ENCODE measurements around the gene SLC25A39.
"Not testable (repeated sequence)": the region's sequence is repeated elsewhere in the genome, so short reads cannot be mapped to it uniquely, and the experiment has no call there.

Gene SLC25A39

DNA sequence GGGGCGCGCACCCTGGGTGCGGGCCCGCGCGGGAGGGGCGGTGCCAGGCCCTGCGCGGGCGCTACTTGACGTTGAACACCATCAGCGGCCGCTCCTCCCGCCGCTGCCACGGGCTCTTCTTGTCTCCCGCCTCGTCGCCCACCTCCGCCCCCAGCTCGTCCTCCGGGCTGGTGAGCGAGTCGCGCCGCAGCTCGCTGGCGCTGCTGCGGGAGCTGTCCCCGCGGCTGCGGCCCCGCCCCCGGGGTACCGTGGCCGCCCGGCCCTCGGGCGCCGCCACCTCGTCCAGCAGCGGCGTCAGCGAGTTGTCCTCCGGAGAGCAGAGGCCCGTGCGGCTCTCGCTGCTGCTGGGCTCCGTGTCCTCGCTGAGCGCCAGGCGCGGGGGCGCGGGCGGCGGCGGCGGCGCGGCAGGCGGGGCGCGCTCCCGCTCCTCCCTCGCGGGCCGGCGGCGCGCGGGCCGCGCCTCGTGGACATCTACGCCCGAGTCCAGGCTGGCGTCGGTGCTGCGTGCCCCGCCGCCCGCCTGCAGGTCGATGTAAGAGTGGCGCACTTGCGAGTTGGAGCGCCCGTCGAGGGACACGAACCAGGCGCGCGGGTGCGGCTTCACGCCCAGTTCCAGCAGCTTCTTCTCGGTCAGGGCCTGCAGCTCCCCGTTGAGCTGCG is 29.2 kb upstream of the SLC25A39 start:
- peak in 2 of 5 experiments; percentile 15 to 41 for DNase-seq

DNA sequence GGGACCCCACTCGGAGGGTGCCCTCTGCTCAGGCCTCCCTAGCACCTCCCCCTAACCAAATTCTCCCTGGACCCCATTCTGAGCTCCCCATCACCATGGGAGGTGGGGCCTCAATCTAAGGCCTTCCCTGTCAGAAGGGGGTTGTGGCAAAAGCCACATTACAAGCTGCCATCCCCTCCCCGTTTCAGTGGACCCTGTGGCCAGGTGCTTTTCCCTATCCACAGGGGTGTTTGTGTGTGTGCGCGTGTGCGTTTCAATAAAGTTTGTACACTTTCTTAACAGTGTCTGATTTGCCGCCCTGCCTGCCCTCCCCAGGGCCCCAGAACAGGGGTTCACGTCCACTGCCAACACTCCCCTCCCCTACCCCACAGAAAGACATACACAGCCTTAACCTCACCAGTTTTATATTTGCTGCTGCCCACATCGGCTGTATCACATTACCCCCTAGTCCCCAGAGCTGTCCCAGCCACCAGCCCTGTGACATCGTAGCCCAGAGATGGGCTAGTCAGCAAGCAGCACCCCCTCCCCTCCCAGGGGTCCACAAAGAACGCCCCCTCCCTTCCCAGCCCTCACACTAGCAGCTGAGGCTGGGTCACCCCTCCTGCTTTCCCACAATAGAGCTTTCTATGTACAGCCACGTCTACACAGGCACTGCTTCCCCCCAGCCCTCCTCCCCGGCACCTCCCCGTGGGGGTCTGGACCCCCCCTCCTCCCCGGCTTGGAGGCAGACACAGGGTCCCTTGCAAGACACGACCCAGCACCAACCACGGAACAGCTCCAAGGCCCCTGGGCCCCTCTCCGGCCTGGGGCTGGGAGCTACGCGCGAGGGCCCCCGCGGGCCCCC is 28.4 kb upstream of the SLC25A39 start:
- no peak for DNase-seq

DNA sequence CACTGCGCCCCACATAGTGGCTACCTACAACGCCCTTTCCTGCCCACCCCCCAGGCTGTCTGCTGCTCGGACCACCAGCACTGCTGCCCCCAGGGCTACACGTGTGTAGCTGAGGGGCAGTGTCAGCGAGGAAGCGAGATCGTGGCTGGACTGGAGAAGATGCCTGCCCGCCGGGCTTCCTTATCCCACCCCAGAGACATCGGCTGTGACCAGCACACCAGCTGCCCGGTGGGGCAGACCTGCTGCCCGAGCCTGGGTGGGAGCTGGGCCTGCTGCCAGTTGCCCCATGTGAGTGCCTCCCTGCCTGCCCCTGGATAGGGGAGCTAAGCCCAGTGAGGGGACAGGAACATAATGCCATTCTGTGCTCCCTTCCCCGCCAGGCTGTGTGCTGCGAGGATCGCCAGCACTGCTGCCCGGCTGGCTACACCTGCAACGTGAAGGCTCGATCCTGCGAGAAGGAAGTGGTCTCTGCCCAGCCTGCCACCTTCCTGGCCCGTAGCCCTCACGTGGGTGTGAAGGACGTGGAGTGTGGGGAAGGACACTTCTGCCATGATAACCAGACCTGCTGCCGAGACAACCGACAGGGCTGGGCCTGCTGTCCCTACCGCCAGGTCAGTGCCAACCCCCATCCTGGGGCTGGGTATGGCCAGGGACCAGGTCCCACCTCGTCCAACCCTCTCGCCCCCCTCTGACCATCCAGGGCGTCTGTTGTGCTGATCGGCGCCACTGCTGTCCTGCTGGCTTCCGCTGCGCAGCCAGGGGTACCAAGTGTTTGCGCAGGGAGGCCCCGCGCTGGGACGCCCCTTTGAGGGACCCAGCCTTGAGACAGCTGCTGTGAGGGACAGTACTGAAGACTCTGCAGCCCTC is 27.6 kb upstream of the SLC25A39 start:
- DNase-seq = no peak

DNA sequence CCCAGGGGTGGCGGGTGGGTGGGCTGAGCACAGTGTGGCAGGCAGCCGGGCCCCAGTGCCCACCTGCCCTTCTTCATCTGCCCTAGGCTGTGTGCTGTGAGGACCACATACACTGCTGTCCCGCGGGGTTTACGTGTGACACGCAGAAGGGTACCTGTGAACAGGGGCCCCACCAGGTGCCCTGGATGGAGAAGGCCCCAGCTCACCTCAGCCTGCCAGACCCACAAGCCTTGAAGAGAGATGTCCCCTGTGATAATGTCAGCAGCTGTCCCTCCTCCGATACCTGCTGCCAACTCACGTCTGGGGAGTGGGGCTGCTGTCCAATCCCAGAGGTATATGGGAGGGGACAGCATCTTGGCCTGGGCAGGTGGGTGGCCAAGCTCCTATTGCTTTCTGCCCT is 26.8 kb upstream of the SLC25A39 start:
- DNase-seq = no peak

DNA sequence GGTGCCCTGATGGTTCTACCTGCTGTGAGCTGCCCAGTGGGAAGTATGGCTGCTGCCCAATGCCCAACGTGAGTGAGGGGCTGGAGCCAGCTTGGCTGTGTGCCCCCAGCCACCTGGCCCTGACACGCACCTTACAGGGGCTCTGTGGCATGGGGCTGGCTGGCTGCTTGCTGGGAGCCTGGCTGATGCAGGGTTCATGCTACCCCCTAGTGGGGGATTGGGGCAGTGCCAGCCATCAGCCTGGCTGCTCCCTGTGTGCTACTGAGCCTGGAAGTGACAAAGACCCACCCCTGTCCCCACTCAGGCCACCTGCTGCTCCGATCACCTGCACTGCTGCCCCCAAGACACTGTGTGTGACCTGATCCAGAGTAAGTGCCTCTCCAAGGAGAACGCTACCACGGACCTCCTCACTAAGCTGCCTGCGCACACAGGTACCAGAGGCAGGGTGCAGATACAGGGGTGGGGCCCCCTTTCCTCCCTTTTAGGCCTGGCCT is 26.2 kb upstream of the SLC25A39 start:
- DNase-seq = peak; percentile 38 to 69 (median 55)

DNA sequence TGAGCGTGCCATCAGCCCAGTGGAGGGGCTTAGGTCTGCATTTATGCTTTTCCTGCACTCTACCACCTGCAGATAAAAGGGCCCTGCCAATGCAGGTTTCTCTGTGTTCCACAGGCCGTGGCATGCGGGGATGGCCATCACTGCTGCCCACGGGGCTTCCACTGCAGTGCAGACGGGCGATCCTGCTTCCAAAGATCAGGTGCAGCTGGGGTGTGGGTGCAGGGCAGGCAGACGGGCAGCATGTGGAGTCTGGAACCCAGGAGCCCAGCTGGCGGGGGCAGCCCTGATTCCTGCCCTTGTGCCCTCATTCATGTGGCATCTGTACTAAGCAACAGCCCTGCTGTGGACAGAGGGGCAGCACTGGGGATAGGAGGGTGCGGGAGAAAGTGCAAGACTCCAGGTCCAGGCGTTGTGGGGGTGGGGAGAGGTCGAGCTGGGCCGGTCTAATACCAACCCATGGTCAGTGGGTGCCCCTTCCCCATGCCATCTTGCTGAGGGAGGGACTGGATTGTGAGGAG is 25.0 kb upstream of the SLC25A39 start:
- no peak for DNase-seq

DNA sequence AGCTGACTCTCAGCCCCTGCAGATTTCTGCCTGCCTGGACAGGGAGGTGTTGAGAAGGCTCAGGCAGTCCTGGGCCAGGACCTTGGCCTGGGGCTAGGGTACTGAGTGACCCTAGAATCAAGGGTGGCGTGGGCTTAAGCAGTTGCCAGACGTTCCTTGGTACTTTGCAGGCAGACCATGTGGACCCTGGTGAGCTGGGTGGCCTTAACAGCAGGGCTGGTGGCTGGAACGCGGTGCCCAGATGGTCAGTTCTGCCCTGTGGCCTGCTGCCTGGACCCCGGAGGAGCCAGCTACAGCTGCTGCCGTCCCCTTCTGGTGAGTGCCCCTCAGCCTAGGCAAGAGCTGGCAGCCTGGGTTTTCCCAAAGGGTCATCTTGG is 24.4 kb upstream of the SLC25A39 start:
- no peak for DNase-seq

DNA sequence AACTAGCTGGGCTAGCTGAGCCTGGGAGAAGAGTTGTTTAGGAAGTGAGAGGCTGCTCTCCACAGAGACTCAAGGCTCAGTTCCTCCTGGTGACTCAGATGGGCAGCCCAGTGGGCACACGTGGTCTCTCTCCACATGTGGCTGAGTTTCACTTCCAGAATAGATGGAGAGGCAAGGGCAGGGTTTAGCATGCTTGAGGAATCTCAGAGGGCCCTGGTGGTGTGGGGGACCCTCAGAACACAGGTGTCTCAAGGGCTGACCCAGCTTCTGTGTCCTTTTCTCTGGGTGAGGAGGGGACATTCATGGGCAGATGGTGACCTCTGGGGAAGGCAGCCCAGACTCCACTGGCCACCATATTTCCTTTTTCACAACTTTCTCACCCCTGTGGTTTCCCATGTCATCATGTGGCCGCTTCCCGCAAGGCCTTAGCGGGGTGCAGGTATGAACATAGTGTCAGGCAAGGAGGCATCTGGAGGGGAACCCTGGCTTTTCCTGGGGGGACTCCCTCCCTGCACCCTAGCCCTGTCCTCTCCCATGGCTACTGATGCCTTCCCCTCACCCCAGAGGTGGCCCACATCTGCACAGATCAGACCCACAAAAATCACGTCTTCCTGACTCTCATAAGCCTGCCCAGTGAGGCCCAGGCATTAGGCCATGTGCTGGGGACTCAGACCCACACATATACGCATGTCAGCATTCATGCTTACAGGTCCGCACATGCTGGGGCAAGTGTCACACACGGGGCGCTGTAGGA is 23.8 kb upstream of the SLC25A39 start:
- DNase-seq = no peak

DNA sequence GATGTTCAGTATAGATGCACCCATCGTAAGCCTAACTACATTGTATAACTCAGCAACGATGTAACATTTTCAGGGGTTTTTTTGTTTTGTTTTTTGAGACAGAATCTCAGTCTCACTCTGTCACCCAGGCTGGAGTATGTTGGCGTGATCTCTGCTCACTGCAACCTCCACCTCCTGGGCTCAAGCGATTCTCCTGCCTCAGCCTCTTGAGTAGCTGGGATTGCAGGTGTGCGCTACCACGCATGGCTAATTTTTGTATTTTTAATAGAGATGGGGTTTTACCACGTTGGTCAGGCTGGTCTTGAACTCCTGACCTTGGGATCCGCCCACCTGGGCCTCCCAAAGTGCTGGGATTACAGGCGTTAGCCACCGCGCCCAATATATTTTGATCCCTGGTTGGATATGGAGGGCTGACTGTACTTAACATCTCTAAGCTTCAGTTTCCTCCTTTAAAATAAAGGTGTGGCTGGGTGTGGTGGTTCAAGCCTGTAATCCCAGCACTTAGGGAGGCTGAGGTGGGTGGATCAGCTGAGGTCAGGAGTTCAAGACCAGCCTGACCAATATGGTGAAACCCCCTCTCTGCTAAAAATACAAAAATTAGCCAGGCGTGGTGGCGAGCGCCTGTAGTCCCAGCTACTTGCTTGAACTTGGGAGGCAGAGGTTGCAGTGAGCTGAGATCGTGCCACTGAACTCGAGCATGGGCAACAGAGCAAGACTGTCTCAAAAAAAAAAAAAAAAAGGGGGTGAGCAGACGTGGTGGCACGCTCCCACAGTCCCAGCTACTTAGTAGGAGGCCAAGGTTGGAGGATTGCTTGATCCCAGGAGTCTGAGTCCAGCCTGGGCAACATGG is 22.8 kb upstream of the SLC25A39 start:
- not testable (repeated sequence) for DNase-seq

DNA sequence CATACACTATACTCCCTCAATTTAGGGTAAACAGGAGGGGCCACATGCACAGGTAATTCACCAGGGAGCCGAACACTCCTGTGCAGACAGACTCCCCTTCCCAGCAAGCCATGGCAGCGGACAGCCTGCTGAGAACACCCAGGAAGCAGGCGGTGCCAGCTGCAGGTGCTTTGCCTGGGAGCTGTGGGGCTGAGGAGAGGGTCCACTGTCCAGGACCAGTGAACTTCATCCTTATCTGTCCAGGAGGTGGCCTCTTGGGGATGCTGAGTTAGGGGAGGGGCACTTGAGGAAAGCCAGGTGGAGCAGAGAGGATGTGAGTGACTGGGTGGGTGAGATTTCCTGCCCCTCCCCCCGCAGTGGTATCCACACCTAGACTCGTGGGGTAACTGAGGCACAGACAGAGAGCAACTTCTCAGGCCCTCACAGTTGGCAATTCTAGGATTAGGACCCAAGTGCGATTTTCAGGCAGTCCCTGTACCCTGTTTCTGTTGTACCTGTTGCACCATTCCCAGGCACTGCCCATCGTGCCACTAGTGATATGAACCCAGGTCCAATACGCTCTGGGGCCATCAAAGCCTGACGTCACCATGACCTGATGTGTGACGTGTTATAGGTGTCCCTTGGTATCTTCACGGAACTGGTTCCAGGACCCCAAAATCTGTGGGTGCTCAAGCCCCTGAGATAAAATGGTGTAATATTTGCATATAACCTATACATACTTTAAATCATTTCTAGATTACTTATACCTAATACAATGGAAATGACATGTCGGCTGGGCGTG is 21.6 kb upstream of the SLC25A39 start:
- no peak for DNase-seq

DNA sequence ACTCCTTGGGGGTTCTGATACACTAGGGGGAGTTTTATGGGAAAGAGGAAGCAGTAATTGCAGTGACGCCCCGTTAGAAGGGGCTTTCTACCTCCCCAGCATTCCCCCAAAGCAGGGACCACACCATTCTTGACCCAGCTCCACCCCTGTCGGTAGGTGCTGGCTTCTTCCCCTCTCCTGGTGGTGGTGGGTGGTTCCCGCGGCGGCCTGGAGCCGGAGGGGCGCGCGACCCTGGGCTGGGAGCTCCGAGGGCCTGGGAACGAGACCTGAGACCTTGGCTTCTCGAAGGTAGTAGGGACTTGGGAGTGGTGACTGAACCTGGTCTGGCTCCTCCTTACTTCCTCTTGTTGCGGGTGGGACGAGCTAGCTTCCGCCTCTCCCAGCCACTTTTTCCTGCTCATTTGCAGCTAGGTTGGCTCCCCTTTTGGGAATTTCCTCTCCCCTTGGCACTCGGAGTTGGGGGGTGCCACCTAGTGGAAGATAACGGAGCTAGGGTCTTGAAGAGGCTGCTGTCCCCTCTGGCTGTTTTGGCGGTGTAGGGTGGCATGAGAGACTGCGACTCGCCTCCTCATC is 20.9 kb upstream of the SLC25A39 start:
- peak in 3 of 5 experiments; percentile 25 to 41 (median 25) for DNase-seq

DNA sequence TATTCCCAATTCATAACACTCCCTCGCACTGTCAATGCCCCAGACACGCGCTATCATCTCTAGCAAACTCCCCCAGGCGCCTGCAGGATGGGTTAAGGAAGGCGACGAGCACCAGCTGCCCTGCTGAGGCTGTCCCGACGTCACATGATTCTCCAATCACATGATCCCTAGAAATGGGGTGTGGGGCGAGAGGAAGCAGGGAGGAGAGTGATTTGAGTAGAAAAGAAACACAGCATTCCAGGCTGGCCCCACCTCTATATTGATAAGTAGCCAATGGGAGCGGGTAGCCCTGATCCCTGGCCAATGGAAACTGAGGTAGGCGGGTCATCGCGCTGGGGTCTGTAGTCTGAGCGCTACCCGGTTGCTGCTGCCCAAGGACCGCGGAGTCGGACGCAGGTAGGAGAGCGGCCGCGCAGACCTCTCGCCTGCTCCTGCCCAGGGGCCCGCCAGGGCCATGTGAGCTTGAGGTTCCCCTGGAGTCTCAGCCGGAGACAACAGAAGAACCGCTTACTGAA is 20.4 kb upstream of the SLC25A39 start, which contains the start of gene GRN:
GRN (plus strand) TSS at position 364 of the 515 bp plus-strand sequence. CDS start 3,863 bp downstream, outside the sequence.
- peak; percentile 60 to 91 (median 74) for DNase-seq

DNA sequence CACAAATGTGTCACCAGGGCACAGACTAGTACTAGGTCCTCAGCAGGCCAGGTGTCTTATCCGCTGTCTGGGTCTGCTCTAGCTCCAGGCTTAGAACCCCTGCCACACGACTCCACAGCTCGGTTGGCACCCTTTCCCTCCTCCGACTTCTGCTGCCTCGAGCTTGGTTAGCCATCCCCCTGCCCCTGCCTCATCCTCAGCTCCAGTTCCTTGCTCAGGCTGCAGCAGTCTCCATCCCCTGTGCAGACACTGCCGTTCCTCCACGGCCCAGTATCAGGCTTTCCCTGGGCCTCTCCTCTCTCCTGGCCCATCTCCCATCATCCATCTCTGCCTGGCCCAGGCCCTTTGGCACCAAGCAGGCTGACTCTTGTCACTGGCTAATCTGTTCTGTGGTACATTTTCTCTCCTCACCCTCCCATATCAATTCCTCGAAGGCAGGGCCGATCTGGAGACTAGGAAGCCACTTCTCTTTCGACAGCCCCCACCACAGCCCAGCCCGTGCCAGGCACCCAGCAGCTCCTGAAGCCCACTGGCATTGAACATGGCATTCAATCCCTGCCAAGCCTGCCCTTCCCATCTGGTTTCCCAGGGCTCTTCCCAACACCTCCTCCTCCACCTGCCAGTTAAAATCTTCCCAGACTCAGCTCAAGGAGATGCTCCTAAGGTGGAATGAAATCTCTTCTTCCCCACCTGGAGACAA is 19.0 kb upstream of the SLC25A39 start:
- DNase-seq = no peak

DNA sequence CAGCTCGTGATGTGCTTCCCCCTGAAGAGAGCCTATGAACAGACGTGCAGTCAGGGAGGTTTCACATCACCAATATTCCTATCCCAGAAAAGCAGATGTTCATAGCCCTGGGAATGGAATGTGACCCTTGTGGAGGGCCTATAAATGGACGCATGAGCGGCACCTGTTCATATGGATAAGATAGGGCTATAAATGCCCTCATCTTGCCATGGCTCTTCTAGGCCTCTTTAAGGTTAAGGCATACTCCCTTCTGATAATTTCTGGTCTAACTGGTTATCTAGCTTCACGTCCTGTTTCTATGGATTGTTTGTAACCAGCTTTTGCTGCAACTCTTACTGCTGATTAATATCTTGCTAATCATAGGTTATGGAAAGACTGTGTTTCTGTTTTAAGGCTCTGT is 15.9 kb upstream of the SLC25A39 start:
- DNase-seq = not testable (repeated sequence)

DNA sequence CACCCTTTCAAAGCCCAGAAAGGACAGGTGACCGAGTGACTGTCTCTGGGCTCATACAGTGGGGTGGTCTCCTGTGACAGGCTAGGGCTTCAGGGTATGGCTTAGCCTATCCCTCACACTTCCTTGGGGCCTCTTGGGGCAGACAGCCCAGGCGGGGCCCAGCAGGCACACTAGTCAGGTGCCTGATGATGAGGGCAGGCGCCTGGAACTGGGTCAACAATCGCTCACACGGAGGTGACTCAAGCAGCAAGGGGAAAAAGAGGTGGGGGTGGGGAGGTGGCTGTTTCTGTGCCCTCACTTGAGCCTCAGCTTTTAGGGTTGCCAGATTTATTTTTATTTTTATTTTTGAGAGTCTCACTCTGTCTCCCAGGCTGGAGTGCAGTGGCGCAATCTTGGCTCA is 14.1 kb upstream of the SLC25A39 start:
- no peak for DNase-seq

DNA sequence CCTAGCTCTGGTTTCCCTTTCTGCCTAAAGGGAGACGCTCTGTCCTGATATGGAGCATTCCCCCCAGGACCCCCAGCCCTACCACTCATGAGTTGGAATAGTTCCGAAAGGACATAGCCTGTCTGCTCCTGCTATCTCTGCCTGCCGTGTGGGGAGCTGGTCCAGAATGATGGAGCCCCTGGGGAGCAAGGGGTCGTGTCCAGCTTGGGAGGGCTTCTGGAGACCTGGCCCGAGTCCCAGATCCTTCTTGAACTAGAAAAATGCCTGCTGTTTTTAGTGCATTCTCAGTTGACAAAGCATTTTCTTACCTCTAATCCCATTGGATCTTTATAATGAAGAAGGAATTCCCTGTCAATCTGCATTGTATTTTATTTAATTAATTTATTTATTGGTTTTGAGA is 11.3 kb upstream of the SLC25A39 start:
- DNase-seq = no peak

DNA sequence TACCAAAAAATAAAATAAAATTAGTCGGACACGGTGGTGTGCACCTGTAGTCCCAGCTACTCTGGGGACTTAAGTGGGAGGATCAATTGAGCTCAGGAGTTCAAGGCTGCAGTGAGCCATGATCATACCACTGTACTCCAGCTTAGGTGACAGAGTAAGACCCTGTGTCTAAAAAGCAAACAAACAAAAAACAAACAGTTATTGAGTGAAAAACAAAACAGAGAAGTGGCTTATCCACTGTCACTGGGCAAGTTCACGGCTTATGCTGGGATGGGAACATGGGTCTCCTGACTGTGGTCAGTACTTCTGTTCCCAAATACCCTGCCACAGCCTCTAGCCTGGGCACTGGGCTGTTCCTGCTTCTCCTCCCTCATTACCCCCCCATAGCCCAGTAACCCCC is 10.9 kb upstream of the SLC25A39 start:
- DNase-seq = no peak

DNA sequence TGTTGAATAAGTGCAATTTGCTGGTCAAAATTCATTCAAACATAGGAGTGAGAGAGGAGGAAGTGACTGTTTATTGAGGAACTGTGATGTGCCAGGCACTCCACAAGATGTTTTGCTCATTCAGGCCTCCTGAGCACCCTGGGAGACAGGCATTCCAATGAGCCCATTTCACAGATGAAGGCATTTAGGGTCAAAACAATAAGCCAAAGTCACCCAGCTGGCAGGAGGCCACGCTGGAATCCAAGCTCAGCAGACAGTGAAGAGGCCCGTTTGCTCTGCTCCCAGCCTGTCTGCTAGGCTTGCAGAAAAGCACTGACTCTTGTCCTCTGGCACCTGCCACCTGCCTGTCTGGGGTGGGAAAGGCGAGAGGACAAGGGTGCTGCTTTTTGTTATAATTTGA is 10.1 kb upstream of the SLC25A39 start:
- DNase-seq = no peak

DNA sequence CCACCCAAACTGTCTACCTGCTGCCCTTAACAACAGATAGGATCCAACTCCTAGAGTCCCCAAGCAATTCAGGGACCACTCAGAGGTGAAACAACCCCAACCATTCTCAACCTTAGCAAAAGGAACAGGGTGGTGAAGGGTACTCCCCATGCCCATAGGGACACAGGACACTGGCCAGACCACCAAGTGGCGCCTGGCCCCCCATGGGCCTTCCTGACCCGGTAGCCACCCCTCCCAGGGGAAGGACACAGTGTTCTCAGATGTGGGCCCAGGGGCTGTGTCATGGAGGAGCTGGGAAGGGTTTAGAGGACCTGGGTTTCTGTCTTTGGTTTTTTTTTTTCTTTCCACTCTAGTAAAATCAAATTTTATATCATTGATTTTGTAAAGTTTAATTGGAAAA is 9.7 kb upstream of the SLC25A39 start:
- no peak for DNase-seq

Data from T-helper 2 cell (primary cell).